HG03354 (cell line): ENCODE data around the gene HDAC10.
"Not testable (repeated sequence)": the region's sequence is repeated elsewhere in the genome, so short reads cannot be mapped to it uniquely, and the experiment has no call there.

Experiments used
- ATAC-seq: cut with Tn5 transposase; IDR thresholded peaks from one replicate; pipeline ENCODE4 v1.9.1; 2021; ENCODE audit warnings: mild to moderate bottlenecking; ENCODE audit not compliant: unreplicated experiment, poor library complexity, severe bottlenecking

HDAC10 gene

DNA sequence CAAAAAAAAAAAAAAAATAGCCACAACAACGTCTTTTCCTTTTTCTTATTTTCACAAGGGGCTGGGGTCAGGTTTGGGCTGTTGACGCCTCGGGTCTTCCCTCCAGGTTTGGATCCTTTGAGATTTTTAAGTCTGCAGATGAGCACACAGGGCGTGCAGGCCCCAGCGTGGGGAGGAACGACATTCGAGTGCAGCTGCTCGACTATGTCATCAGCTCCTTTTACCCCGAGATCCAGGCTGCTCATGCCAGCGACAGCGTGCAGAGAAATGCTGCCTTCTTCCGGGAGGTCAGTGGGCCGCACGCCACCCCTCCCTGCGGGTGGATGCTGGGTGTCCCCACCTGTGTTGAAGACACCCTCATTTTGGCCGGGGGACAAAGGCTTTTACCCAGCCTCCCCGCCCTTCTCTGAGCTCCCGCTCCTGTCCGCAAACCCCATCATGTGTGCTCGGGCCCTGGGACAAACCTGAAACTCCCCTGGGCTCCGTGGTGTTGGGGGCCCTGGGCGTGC lies 42.6 kb downstream of the HDAC10 start:
- ATAC-seq = no peak

DNA sequence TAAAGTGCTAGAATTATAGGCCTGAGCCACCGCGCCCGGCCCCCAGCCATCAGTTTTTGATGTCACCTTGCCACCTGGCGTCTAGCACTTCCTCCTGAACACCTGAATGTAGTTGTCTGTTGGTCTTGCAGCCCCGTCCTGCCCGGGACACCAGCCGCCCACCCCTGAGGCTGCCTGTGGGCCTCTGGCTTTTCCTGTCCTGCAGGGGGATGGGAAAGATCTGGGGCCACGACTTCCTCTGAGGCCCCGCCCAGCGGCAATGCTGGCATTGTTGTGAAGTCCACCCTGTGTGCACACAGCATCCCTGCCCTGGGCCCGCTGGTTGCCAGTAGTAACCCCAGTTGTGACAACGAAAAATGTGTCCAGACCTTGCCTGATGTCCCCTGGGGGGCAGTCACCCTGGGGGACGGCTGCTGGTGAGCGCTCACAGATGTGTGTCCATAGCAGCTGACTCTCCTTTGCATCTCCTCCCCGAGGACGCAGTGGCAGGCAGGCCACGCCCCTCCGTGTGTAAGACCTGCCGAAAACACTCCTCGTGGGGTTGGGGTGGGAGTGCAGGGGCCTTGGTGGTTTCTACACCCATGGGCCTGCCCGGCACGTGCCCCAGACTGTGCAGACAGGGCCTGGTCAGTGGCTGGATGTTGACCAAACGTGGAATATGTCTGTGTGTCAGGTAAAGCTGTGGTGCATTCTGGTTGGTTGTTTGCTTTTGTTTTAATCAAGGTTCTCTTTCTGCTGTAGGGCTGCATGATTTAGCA lies 43.5 kb downstream of the HDAC10 start:
- no peak for ATAC-seq

DNA sequence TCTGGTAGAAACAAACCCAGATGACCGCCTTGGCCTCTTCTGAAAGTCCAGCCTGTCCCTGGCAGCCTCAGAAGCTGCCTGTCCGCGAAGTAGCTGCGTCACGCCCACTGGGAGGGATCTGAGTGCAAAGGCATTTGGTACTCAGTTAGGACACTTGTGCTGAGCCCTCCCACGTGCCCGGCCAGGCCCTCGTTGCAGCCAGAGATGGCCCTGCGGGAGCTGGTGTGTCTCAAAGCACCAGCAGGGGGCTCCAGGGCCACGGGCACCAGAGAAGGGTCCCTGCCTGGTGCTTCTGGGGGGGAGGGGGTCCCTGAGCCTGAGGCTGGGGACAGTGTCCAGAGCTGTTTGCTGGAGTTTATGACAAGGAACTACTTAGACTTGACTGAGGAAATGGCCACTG lies 44.5 kb downstream of the HDAC10 start:
- no peak for ATAC-seq

DNA sequence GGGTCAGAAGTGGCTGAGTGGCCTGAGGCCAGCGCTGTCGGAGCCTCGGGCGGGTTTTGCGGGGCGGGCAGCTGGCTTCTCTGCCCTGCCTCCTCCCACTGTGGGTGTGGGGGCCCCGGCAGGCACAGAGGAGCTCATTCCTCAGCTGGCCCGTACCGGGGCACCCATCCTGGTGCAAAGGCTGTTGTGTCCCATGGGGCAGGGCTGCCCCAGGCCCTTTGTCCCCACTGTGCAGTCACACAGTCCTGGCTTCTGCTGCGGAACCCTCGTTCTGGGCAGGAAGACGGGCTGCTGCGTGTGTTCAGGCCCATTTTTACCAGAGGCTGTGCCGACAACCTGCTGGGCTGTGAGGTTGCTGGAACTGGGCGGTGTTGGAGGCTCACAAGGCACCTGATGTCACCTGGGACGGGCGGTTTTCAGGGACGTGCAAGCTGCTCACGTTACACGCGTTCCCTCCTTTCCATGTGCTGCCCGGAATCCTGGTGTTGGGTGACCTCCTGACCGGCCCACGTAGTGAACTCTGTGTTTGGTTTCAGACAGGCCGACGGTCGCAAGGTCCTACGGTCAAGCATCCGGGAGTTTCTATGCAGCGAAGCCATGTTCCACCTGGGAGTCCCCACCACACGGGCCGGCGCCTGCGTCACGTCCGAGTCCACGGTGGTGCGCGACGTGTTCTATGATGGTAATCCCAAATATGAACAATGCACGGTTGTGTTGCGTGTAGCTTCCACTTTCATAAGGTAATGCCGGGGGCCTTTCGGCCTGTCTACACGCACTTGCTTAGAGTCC lies 45.1 kb downstream of the HDAC10 start:
- no peak for ATAC-seq

DNA sequence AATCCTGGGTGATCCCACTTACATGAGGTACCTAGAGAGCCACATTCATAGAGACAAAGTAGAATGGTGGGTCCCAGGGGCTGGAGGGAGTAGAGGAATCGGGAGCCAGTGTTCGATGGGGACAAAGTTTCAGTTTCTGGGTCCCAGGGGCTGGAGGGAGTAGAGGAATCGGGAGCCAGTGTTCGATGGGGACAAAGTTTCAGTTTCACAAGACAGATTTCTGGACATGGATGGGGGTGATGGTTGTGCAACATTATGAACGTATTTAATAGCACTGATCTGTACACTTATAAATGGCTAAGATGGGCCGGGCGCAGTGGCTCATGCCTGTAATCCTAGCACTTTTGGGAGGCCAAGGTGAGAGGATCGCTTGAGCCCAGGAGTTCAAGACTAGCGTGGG lies 46.1 kb downstream of the HDAC10 start:
- ATAC-seq = not testable (repeated sequence)

DNA sequence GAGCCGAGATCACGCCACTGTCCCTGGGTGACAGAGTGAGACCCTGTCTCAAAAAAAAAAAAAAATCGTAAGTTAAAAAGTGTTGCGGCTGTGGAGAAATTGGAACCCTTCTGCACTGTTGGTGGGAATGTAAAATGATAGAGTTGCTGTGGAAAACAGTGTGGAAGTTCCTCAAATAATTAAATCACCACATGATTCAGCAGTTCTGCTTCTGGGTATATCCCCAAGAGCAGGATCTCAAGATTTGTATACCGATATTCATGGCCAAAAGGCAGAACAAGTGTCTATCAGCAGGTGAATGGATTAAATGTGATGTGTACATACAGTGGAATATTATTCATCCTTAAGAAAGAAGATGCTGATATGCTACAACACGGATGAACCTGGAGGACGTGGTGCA lies 46.5 kb downstream of the HDAC10 start:
- no peak for ATAC-seq

DNA sequence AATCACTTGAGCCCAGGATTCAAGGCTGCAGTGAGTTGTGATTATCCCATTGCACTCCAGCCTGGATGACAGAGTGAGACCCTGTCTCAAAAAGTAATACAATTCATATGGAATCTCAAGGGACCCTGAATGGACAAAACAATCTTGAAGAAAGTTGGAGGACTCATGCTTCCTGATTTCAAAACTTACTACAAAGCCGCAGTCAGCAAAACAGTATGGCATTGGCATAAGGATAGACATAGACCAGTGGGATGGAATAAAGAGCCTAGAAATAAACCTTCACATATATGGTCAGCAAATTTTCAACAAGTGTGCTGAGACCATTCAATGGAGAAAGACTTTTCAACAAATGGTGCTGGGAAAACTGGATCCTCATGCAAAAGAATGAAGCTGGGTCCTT lies 47.8 kb downstream of the HDAC10 start:
- no peak for ATAC-seq

DNA sequence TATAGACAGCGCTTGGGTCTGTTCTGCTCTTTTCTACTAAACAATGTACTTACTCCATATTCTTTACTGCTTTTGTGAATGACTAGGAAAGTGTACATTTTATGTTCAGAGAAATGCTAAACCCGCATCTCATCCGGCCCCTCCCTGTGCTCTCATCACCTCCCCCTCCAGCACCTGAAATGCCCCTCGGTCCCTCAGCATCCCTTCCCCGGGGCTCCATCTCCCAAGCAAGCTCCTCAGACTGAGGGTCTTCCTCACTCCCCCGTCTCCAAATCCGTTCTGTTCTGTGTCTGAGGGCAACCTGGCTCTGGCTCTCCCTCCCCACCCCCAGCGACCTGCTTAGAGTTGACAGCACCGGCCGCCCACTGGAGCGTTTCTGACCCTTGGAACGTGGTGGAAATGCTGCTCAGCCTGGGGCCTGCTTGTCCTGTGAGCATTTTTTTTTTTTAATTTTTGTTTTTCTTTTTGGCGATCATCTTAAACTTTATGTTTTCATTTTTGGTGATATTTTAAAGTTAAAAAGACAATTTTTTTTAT lies 48.9 kb downstream of the HDAC10 start:
- ATAC-seq = no peak

DNA sequence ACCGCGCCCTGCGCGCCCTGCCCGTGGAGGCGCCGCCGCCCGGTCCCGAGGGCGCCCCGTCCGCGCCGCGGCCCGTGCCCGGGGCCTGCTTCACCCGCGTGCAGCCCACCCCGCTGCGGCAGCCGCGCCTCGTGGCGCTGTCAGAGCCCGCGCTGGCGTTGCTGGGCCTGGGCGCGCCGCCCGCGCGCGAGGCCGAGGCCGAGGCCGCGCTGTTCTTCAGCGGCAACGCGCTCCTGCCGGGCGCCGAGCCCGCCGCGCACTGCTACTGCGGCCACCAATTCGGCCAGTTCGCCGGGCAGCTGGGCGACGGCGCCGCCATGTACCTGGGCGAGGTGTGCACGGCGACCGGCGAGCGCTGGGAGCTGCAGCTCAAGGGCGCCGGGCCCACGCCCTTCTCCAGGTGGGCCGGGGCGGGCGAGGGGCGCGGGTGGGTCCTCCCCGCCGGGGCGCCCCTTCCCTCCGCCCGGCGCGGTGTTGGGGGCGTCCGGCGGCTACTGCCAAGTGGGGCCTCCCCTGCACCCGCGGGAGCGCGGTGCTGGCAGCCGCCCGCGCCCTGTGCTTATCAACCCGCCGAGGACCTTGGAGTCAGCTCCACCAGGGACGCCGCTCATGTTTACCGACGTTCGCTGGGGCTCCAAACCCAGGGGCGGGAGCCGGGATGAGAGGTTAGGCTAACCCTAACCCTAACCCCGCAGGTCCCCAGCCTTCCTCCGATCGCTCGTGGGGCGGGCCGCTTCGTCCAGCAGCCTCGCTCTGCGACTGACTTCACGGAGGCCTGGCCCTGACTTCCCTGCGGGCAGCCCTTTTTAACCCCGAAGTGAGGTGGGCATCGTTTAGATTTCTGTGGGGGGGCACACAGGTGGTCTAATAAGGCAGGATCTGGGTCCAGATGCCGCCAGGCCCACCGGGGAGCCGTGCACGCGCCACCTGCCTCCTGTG lies 49.6 kb downstream of the HDAC10 start:
- ATAC-seq = peak; percentile 24

DNA sequence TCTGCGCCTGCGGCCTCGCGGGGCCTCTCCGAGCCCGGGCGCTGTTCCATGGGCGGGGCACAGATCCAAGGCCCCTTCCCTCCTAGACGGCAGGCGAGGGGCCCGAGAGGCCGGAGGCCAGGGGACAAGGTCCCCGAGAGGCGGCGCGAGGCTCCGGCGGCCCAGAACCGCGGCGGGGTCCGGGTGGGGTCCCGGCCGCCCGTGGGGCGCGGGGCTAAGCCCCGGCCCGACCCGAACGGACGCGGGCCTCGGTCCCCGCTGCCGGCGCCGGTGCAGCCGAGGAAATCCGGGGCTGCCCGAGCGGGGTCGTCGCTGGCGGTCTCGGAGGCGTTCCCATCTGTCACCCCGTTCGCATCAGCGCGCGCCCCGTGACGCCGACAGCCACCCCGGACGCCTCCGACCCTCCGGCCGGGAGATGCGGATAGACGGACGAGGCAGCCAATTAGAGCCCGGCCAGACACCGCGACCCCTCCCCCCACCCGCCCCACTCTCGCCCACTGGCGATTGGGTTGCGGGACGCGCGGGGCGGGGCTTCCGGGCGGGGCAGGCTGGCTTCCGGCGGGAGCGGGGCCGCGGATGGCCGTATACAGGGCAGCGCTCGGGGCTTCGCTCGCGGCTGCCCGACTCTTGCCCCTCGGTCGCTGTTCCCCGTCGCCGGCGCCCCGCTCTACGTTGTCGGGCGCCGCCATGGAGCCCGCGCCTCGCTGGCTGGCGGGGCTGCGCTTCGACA lies 50.4 kb downstream of the HDAC10 start, which contains the start of gene SELENOO:
Gene SELENOO, plus strand, starts transcription at position 551 of the 730 bp plus-strand sequence. Its CDS starts 26 bp downstream, at position 577.
- peak; percentile 71 for ATAC-seq

DNA sequence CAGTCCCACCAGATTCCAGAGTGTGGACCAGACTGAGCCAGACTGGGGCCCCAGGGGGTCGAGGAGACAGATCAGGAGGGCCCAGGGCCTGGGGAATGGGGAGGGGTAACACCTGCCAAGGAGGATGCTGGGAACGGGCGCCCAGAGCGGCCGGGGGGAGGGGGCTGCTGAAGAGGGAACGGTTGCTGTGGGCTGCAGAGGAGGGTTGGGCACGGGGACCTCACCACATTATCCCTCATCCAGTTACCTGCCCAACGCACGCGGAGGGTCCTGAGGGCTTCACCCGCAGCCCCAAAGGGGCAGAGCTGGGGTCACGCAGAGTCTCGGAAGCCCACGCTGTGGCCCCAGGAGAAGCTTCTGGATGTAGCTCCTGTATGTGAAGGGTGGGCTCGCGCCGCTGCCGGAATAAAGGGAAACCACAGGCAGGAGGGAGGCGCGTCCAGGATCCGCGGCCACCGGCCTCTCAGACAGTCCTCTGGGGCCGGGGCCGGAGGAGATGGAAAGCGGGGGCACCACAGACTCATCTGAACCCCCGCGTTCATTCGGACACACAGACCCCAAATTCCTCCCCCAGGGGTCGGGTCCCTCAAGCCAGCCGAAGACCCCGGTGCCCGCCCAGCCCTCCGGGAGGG lies 51.1 kb downstream of the HDAC10 start:
- ATAC-seq = peak; percentile 7

DNA sequence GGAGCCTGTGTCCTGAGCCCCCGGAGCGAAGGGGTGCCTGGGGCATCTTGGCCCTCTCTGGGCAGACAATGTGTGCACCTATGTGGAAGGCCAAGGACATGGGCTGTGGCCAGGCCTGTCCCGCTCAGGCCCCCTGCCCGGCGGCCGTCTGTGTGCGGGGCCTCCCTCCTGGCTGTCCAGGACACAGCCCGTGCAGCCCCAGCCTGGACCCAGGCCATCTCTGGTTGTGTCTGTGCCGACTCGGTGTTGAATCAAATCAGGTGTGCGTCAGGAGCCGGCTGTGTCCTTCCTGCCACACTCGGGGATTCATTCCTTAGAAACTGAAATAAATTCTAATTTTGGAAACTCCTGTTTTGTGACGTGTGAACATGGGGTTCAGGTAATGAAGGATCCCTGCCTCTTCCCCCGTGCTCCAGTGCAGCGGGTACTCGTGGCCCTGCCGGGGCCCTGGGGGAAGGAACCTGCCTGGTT lies 51.8 kb downstream of the HDAC10 start:
- no peak for ATAC-seq

DNA sequence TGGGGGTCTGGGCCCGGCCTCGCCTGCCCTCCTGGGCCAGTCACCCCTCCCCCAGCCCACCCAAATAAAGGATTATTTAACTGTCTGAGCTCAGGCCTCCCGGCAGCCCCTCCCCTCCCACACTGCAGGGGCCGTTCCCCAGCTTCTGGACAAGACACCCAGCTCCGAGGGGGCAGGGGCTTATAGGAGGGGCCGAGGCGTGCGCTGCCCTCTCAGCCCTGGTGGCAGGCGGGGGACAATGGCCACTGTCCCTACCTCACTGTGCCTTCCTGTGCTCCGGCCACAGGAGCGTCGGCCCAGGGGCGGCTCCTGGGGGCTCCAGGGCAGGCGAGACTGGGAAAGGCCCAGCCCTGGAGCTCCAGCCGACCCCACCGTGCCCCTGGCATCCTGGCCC lies 52.4 kb downstream of the HDAC10 start:
- ATAC-seq = no peak

DNA sequence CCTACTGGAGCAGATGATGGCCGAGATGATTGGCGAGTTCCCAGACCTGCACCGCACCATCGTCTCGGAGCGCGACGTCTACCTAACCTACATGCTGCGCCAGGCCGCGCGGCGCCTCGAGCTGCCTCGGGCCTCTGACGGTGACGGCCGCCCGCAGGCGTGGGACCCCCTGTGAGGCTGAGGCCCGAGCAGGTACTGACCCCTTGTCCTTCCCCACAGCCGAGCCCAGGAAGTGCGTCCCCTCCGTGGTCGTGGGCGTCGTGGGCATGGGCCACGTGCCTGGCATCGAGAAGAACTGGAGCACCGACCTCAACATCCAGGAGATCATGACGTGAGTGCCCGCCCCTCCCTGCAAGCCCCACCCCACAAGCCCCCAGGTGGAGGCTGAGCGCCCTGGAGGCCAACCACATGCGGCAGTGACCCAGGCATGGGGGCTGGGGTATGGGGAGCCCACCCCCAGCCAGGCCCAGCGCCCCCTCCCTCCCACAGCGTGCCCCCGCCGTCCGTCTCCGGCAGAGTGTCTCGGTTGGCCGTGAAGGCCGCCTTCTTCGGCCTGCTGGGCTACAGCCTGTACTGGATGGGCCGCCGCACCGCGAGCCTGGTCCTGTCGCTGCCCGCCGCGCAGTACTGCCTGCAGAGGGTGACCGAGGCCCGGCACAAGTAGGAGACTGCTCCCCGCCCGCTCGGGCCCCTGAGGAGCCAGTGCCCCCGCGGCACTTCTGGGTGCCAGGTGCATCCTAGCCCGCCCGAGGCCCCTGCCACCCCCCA lies 53.0 kb downstream of the HDAC10 start:
- ATAC-seq = no peak

DNA sequence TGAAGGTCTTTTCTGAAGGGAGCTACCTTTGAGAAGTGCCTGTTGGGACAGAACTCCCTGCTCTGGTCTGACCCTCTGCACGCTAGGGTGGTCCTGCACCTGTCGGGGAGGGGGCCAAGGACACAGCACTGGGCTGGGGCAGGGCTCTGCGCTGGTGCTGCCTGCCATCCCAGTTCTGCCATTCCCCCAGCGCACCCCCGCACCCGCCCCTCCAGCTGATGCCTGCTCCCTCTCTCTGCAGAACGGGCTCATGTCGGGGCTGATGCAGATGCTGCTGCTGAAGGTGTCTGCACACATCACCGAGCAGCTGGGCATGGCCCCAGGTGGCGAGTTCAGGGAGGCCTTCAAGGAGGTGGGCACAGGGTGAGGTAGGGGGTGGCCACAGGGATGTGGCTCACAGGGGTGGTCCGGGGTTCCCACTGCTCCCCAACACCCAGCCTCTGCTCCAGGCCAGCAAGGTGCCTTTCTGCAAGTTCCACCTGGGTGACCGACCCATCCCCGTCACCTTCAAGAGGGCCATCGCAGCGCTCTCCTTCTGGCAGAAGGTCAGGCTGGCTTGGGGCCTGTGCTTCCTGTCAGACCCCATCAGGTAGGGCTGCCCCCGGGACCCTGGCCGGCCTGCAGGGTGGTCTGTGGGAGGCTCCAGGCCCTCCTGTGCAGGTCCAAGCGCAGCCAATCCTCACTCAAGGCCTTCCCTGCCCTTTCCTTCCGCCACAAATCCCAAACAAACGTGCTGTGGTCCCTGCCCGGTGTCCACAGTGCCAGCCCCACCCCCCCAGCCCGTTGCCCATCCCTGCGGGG lies 53.9 kb downstream of the HDAC10 start:
- no peak for ATAC-seq

DNA sequence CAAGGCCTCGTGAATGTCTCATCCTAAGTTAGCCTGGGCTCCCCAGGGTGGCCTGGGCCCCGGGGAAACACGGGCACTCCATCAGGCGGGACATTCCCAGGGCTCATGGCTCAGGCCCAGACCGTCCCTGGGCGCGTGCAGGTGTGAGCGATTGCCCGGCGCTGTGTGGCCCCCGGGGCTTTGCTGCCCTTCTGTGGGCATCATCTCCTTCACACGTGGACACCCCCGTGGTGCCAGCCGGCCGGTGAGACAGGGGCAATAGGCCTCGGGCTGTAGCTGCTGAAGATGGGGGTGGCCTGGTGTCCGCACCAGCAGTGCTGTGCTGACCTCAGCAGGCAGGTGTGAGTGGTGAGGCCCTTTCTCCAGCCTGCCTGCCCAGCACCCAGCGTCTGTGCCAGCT lies 54.8 kb downstream of the HDAC10 start:
- ATAC-seq = no peak
